HFF-Myc (cell line): Measurements from ENCODE around the gene FIG4.

Source experiments
- DNase-seq: peaks from one replicate; pipeline ENCODE4 v3.0.0-alpha.2; 2011; ENCODE audit warnings: low read depth; ENCODE audit errors: extremely low read depth
- H3K4me3 ChIP-seq: replicated peaks from 2 replicates; pipeline ENCODE4 v1.5.1; 2011; ENCODE audit warnings: low read depth, mild to moderate bottlenecking, control low read depth, low read length
- TF ChIP-seq, protein P1 (sequence below): IDR thresholded peaks from 2 replicates; pipeline ENCODE4 v1.5.1; 2012; ENCODE audit warnings: mild to moderate bottlenecking, low read depth, low read length, control low read depth; ENCODE audit errors: missing control alignments

FIG4 gene

GRCh38 chr6:109872549-109872948, 181.5 kb downstream of the FIG4 start:
- TF ChIP-seq, protein P1, sequence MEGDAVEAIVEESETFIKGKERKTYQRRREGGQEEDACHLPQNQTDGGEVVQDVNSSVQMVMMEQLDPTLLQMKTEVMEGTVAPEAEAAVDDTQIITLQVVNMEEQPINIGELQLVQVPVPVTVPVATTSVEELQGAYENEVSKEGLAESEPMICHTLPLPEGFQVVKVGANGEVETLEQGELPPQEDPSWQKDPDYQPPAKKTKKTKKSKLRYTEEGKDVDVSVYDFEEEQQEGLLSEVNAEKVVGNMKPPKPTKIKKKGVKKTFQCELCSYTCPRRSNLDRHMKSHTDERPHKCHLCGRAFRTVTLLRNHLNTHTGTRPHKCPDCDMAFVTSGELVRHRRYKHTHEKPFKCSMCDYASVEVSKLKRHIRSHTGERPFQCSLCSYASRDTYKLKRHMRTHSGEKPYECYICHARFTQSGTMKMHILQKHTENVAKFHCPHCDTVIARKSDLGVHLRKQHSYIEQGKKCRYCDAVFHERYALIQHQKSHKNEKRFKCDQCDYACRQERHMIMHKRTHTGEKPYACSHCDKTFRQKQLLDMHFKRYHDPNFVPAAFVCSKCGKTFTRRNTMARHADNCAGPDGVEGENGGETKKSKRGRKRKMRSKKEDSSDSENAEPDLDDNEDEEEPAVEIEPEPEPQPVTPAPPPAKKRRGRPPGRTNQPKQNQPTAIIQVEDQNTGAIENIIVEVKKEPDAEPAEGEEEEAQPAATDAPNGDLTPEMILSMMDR: no peak
- H3K4me3 ChIP-seq: no peak overlapping the region
- DNase-seq: no peak

GRCh38 chr6:109872968-109873545, 182.0 kb downstream of the FIG4 start:
- no peak overlapping the region for H3K4me3 ChIP-seq
- no peak for DNase-seq
- TF ChIP-seq, protein P1: no peak

- TF ChIP-seq, protein P1: no peak
Observed at GRCh38 chr6:109874086-109874485, 183.0 kb downstream of the FIG4 start.

DNA sequence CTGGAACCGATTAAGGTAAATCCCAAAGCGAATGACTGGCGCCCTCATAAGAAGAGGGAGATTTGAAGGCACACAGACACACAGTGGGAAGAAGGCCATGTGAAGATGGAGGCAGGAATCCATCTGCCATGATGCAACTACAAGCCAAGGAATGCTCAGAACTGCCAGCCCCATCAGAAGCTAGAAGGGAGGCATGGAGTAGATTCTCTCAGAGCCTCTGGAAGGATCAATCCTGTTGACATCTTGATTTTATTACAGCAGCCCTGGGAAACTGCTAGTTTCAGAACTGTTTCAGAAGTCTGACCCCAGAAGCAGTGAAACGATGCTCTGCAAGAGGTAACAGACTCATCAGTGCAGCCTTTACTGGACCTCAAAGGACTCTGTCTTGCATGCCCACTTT, 183.5 kb downstream of the FIG4 start:
- DNase-seq: no peak
- no peak overlapping the region for H3K4me3 ChIP-seq
- TF ChIP-seq, protein P1: no peak

More at GRCh38 chr6:109874086-109874485, 183.0 kb downstream of the FIG4 start:
- no peak for DNase-seq
- no peak overlapping the region for H3K4me3 ChIP-seq
